ENCODE data around the gene ZMYM2.

Gene ZMYM2

GRCh38 chr13:20137875-20138274 lies 179.3 kb downstream of the ZMYM2 start:
- DNase-seq, result no peak

GRCh38 chr13:20140487-20140886 lies 182.0 kb downstream of the ZMYM2 start:
- DNase-seq, result no peak

Data from NCI-H187 (cell line).